ENCODE results near the gene SKP1. TPM values are rescaled to one million over a fixed set of nuclear protein-coding genes. Genes with fewer than 3 reads are reported as not detected.

Gene SKP1
- total and polyA plus RNA-seq, 9 of the 15 experiments (the other 6 are each of a cell fraction or from before 2014, with no cell fraction given): 301 to 2,109 (median 639) TPM

- H3K4me3 ChIP-seq: no peak overlapping the region
- H4K20me1 ChIP-seq (replicated peaks; ENCODE audit: control insufficient read depth, insufficient read depth, low read length): peaks cover 23% of the 10 kb centered on the region; the same call in 1 of the 2 replicates
- H3K9me3 ChIP-seq (replicated peaks; ENCODE audit: control insufficient read depth, insufficient read depth, low read depth, low read length): no peaks in the 10 kb centered on the region
- no peak overlapping the region for H3K27ac ChIP-seq (ENCODE audit: extremely low read depth, low read depth, low read length)
- WGBS (ENCODE audit: insufficient coverage, low coverage, missing lambda C conversion rate): 79% methylated on average over 14 of the region's 14 CpGs
- no TSS peak for BruUV-seq (replicated peaks)
- ATAC-seq: no peak
- TF ChIP-seq HCFC1 (IDR thresholded peaks at IDR 0.05; ENCODE audit: low read depth, low read length) (no peak), ZNF668 (CRISPR knock-in tag; IDR thresholded peaks at IDR 0.05) (no peak), SRSF3 (IDR thresholded peaks at IDR 0.05; ENCODE audit: insufficient read depth, low read length) (no peak), TEAD4 (IDR thresholded peaks at IDR 0.05; ENCODE audit: low read length) (no peak), TEAD4 (CRISPR knock-in tag; IDR thresholded peaks at IDR 0.05; ENCODE audit: borderline replicate concordance) (no peak), WHSC1 (IDR thresholded peaks at IDR 0.05; ENCODE audit: low read length) (no peak), ZNF12 (CRISPR knock-in tag; IDR thresholded peaks at IDR 0.05) (no peak), NR4A1 (CRISPR knock-in tag; IDR thresholded peaks at IDR 0.05) (no peak), NR4A1 (tag; IDR thresholded peaks at IDR 0.05) (no peak), POLR2AphosphoS2 (IDR thresholded peaks at IDR 0.05; ENCODE audit: low read length) (no peak), SMARCE1 (IDR thresholded peaks at IDR 0.05) (no peak), ADNP (tag; IDR thresholded peaks at IDR 0.05) (no peak), RBBP5 (IDR thresholded peaks at IDR 0.05; ENCODE audit: borderline replicate concordance, insufficient read depth, low read length, poor library complexity, severe bottlenecking) (no peak), SAP30 (IDR thresholded peaks at IDR 0.05; ENCODE audit: borderline replicate concordance, insufficient read depth, low read depth, low read length, poor library complexity, severe bottlenecking) (no peak), HOXB6 (CRISPR knock-in tag; IDR thresholded peaks at IDR 0.05; ENCODE audit: borderline replicate concordance) (no peak), MAFK (IDR thresholded peaks at IDR 0.05; ENCODE audit: low read length) (no peak), ZNF75A (CRISPR knock-in tag; IDR thresholded peaks at IDR 0.05) (no peak), MYBL2 (IDR thresholded peaks at IDR 0.05; ENCODE audit: low read depth) (no peak), MYBL2 (CRISPR knock-in tag; IDR thresholded peaks at IDR 0.05; ENCODE audit: borderline replicate concordance) (no peak), SNRNP70 (optimal IDR thresholded peaks at IDR 0.05; ENCODE audit: low read depth, low read length) (no peak), HNRNPK (IDR thresholded peaks at IDR 0.05; ENCODE audit: low read depth, low read length, poor library complexity, severe bottlenecking) (no peak), CC2D1A (IDR thresholded peaks at IDR 0.05) (no peak), TEAD2 (tag; IDR thresholded peaks at IDR 0.05) (no peak)
- peaks cover 55% of the 10 kb centered on the region for H3K36me3 ChIP-seq (ENCODE audit: control insufficient read depth, insufficient read depth, low read length)
- H3K9ac ChIP-seq (ENCODE audit: insufficient read depth in 1 of 2, low read depth in 2 of 2, low read length in 2 of 2): no peak overlapping the region
- intact Hi-C loops (cut with micrococcal nuclease): no loop called here
- no peaks in the 10 kb centered on the region; a peak in 1 of 5 replicates for H3K4me1 ChIP-seq (replicated peaks in 1 of 2; ENCODE audit: control insufficient read depth in 2 of 2, insufficient read depth in 2 of 2, low read length in 2 of 2)
- CTCF ChIA-PET (ENCODE audit: low intra/inter-chr PET ratio): no interaction called here
- FAIRE-seq: no peak
- POLR2A ChIA-PET: interaction anchor here (0.7 to 11.5 kb wide), 9 partner anchors 9 to 50 kb away, joined by 3 to 95 read pairs (median 4); partner anchors contain the start of genes PPP2CA and SKP1
- in situ Hi-C loops (cut with MboI): loop anchor here (10.0 kb wide), 1 partner anchor 365 kb away; no protein-coding TSS in a partner anchor
- no peak overlapping the region for H3K4me2 ChIP-seq (ENCODE audit: insufficient read depth, low read length)
- peaks cover 98% of the 10 kb centered on the region for H3K79me2 ChIP-seq (ENCODE audit: control insufficient read depth, insufficient read depth, low read length)
- H2AFZ ChIP-seq (ENCODE audit: low read depth, low read length): no peak overlapping the region
- DNase-seq (ENCODE audit: extremely low read depth in 1 of 4, low spot score in 3 of 4): no peak
- no peaks in the 10 kb centered on the region for H3K27me3 ChIP-seq (ENCODE audit: control insufficient read depth in 2 of 2, insufficient read depth in 2 of 2, low read length in 2 of 2)
- H3K9me1 ChIP-seq (ENCODE audit: control insufficient read depth, insufficient read depth, low read length): no peaks in the 10 kb centered on the region
Measured at GRCh38 chr5:134209477-134210245, 32.9 kb upstream of the SKP1 start.

All from K562 (cell line).